NCI-H82 treated with DMSO at 0.1 percent for 48 hours (cell line): ENCODE data around the gene LILRB5.
"Not testable (repeated sequence)": the region's sequence is repeated elsewhere in the genome, so short reads cannot be mapped to it uniquely, and the experiment has no call there.

ENCODE experiments used
- DNase-seq: peaks from one replicate; lab custom pipeline; 2025; ENCODE audit not compliant: unreplicated experiment; lab: John Stamatoyannopoulos, UW

Gene LILRB5

DNA sequence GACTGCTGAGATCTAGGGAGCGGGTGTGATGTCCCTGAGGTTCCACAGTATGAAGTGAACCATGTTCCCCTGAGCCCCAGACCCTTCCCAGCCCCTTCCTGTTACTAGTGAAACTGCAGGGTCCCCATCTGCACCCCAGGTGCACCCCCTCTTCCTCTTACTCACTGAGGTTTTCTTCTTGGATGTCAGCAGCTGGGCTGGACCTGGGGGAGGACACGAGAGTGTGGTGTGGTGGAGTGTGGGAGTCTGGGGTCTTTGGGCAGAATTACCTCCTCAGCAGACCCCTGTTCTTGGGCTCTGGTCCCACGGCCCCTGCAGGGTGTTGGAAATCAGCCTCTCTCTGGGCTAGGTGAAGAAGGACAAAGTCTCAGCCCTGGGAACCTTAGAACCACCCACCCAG, 11.1 kb downstream of the LILRB5 start:
- no peak for DNase-seq

- DNase-seq = not testable (repeated sequence)
Observed at GRCh38 chr19:54243809-54244208, 13.3 kb downstream of the LILRB5 start.

DNA sequence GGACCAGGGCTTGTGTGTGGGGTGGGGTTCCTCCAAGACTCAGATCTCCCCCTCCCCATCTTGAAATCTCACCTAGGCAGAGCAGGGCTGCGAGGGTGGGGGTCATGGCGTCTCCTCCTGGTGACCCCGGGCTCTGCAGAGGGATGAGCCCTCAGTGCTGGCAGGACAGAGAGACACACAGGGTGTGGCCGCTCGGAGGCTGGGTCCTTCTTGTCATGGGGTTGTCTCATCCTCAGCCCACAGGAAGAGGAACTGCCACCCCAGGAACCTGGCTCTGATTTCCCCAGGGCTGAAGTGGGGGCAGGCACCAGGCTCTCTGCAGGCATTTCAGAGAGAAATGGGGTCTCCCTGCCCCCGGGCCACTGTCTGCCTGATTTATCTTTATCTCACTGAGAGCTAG, 14.4 kb downstream of the LILRB5 start, which contains the start of gene LILRA6:
TSS of gene LILRA6 (minus strand) at position 145 of the 400 bp plus-strand sequence.
- DNase-seq = not testable (repeated sequence)

DNA sequence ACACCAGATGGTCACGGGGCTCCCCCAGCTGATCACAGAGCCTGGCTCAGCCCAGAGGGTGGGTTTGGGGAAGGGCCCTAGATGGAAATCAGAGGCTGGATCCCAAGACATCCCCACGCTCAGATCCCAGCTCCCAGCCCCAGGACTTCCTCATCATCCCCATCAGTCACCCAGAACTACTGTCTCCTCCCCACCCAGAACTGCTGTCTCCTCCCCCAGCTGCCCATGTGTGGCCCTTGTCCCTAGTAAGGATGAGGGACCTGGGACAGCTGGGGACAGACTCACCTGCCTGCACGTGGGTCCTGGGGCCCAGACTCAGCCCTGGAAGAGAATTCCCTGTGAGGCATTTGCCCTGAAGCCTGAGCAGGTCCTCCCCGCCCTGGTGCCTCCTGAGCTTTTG, 14.8 kb downstream of the LILRB5 start:
- DNase-seq = not testable (repeated sequence)

DNA sequence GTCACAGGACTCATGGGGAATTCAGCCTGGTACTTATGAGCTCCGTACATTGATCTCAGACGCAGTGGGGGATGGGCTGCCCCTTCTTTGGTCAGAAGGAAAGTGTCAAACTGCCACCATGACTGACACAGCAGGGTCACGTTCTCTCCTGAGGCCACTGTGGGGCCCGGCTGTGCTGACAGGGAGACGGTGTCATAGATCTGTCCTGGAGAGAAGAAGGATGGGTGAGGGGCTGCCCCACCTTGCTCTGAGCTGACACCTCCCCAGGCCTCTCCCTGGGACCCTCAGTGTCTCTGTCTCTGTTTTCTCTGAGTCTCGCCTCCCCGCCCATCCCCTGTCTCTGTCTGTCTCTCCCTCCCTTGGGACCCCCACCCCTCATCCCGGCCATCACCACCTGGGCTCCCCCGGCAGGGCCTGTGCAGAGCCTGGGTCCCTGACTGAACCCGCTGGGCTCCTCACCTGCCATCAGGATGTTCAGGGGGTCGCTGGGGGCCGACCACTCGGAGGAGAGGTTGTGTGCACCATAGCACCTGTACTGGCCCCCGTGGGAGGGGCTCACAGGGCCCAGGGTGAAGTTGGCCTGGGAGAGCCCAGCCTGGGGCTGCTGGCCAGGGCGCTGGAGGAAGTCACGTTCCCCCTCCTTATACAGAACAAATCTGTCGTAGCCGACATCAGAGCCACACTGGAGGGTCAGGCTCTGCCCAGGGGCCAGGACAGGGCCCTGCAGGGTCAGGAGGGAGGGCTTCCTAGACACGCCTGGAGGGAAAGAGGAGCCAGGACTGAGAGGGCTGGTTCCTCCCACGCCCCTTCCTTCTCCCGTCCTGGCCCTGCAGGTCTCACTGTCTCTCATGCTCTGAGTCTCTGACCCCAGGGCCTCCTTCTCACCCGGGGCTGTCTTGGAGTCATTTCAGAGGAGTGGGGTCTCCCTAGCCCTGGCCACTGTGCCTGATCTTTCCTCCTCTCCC, 16.4 kb downstream of the LILRB5 start:
- not testable (repeated sequence) for DNase-seq

DNA sequence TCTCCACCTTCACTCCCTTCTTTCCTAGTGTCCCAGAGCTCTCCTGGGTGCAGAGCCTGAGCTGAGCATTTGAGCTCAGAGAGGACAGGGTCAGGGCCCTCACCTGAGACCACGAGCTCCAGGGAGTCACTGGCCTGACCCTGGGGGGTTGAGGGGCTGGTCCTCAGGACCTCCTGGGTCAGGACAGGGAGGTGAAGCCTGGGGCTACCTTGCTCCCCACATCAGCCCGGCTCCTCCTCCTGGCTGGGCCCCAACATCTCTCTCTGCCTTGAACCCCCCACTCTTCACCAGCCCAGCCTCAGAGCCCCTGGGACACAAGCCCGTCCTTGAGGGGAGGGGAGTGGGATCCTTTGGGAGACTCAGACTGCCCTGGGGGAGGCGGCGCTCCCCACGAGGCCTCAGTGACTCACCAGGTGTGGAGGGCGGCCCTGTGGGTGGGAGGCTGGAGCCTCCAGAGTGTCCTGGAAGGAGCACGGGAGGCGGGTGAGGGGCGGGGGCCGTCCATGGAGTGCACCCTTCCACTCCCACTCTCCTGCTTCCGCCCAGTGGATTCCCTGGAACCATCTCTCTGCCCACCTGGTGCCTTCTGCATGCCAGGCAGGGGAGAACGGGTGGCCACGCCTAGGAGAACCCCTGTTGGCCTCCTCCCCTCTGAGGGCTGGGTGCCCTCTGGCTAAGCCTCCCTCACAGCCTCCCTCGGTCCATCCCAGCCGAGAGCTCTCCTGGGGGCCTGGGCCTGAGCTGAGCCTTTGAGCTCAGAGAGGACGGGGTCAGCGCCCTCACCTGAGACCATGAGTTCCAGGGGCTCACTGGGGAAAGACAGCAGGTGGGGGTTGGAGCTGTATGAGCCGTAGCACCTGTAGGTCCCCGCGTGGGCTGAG, 17.3 kb downstream of the LILRB5 start:
- DNase-seq = not testable (repeated sequence)

- no peak for DNase-seq
Observed at GRCh38 chr19:54233941-54234340, 23.1 kb downstream of the LILRB5 start.

GRCh38 chr19:54231077-54231931, 25.8 kb downstream of the LILRB5 start:
- DNase-seq = peak; percentile 45

GRCh38 chr19:54230031-54230430, 27.0 kb downstream of the LILRB5 start:
- no peak for DNase-seq

GRCh38 chr19:54229146-54229545, 27.9 kb downstream of the LILRB5 start:
- no peak for DNase-seq

- DNase-seq = not testable (repeated sequence)
Observed at GRCh38 chr19:54224619-54225018, 32.5 kb downstream of the LILRB5 start.

GRCh38 chr19:54223937-54224281, 33.2 kb downstream of the LILRB5 start:
- not testable (repeated sequence) for DNase-seq

- not testable (repeated sequence) for DNase-seq
Observed at GRCh38 chr19:54223277-54223936, 33.7 kb downstream of the LILRB5 start.

DNA sequence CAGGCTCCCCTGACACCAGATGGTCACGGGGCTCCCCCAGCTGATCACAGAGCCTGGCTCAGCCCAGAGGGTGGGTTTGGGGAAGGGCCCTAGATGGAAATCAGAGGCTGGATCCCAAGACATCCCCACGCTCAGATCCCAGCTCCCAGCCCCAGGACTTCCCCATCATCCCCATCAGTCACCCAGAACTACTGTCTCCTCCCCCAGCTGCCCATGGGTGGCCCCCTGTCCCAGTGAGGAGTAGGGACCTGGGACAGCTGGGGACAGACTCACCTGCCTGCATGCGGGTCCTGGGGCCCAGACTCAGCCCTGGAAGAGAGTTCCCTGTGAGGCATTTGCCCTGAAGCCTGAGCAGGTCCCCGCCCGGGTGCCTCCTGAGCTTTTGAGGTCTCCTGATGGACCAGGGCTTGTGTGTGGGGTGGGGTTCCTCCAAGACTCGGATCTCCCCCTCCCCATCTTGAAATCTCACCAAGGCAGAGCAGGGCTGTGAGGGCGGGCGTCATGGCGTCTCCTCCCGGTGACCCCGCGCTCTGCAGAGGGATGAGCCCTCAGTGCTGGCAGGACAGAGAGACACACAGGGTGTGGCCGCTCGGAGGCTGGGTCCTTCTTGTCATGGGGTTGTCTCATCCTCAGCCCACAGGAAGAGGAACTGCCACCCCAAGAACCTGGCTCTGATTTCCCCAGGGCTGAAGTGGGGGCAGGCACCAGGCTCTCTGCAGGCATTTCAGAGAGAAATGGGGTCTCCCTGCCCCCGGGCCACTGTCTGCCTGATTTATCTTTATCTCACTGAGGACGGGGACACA, 34.4 kb downstream of the LILRB5 start, which contains the start of gene LILRB3:
TSS of gene LILRB3 (minus strand) at position 534 of the 803 bp plus-strand sequence. CDS start at position 503, 31 bp downstream.
- not testable (repeated sequence) for DNase-seq

GRCh38 chr19:54221947-54222346, 35.1 kb downstream of the LILRB5 start:
- DNase-seq = not testable (repeated sequence)

- DNase-seq = not testable (repeated sequence)
Observed at GRCh38 chr19:54219702-54220101, 37.4 kb downstream of the LILRB5 start.

DNA sequence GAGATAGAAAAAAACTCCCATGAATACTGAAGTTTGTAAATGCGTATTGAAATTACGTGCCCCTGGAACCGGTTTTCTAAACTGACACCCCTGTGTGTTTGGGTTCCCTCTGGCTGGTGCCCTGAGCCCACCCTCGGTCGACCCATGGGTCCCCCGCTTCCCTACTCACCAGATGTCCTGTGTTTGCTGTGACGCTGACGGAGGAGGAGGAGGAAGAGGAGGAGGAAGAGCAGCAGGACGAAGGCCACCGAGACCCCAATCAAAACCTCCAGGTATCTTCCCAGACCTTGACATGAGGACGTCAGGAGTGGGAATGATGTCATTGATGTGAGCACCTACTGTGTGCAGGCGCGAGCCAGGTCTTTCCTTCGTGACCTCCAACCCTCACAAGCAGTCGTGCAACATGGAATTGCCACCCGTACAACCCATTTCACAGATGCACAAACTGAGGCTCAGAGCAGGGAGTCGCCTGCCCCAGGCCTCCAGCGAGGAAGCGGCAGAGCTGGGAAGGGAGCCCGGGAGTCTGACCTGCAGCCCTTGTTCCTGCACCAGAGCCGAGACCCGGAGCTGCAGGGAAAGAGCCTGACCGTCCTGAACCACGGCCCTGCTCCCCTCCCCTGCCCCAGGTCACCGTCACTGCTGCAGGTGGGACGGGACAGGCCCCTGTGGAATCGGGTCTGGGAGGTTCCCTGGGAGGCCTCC, 38.0 kb downstream of the LILRB5 start:
- no peak for DNase-seq

- DNase-seq = no peak
Observed at GRCh38 chr19:54218259-54218658, 38.8 kb downstream of the LILRB5 start.
